ENCODE results near the gene CRB2.

The CRB2 gene

GRCh38 chr9:123414204-123414603, 58.2 kb downstream of the CRB2 start:
- no peak overlapping the region for H3K4me3 ChIP-seq (ENCODE audit: low read length)
- H3K27ac ChIP-seq (ENCODE audit: low read depth, low read length): no peak overlapping the region
- H3K4me2 ChIP-seq (ENCODE audit: low read length): no peak overlapping the region
- H3K27me3 ChIP-seq (ENCODE audit: control insufficient read depth, low read length): no peaks in the 10 kb centered on the region
- no peaks in the 10 kb centered on the region for H3K9me2 ChIP-seq (replicated peaks; ENCODE audit: control insufficient read depth, low read length)
- H3K36me3 ChIP-seq (ENCODE audit: control insufficient read depth, low read length): no peaks in the 10 kb centered on the region
- TF ChIP-seq CTCF (IDR thresholded peaks at IDR 0.05; ENCODE audit: low read depth, low read length, poor library complexity, severe bottlenecking): no peak
- TF ChIP-seq EZH2phosphoT487 (IDR thresholded peaks at IDR 0.05; ENCODE audit: borderline replicate concordance, low read length): no peak
- no peaks in the 10 kb centered on the region for H3K4me1 ChIP-seq (ENCODE audit: control insufficient read depth, low read length)
- no peaks in the 10 kb centered on the region for H3K9me3 ChIP-seq (ENCODE audit: control insufficient read depth, insufficient read depth, low read length)
- no peaks in the 10 kb centered on the region for H3F3A ChIP-seq (ENCODE audit: control insufficient read depth, insufficient read depth)
- H4K20me1 ChIP-seq (ENCODE audit: control insufficient read depth, insufficient read depth, low read depth, low read length): no peaks in the 10 kb centered on the region
- H3K79me2 ChIP-seq (ENCODE audit: control insufficient read depth, low read length): no peaks in the 10 kb centered on the region

GRCh38 chr9:123414936-123415930, 59.2 kb downstream of the CRB2 start:
- H3K79me2 ChIP-seq (ENCODE audit: control insufficient read depth, low read length): no peaks in the 10 kb centered on the region
- H3K4me1 ChIP-seq (ENCODE audit: control insufficient read depth, low read length): no peaks in the 10 kb centered on the region
- H3K36me3 ChIP-seq (ENCODE audit: control insufficient read depth, low read length): no peaks in the 10 kb centered on the region
- no peak overlapping the region for H3K4me3 ChIP-seq (ENCODE audit: low read length)
- no peaks in the 10 kb centered on the region for H3K9me3 ChIP-seq (ENCODE audit: control insufficient read depth, insufficient read depth, low read length)
- no peak overlapping the region for H3K4me2 ChIP-seq (ENCODE audit: low read length)
- H3K9me2 ChIP-seq (replicated peaks; ENCODE audit: control insufficient read depth, low read length): no peaks in the 10 kb centered on the region
- H4K20me1 ChIP-seq (ENCODE audit: control insufficient read depth, insufficient read depth, low read depth, low read length): no peaks in the 10 kb centered on the region
- no peaks in the 10 kb centered on the region for H3K27me3 ChIP-seq (ENCODE audit: control insufficient read depth, low read length)
- H3K27ac ChIP-seq (ENCODE audit: low read depth, low read length): no peak overlapping the region
- no peaks in the 10 kb centered on the region for H3F3A ChIP-seq (ENCODE audit: control insufficient read depth, insufficient read depth)
- TF ChIP-seq CTCF (IDR thresholded peaks at IDR 0.05; ENCODE audit: low read depth, low read length, poor library complexity, severe bottlenecking) (no peak), EZH2phosphoT487 (IDR thresholded peaks at IDR 0.05; ENCODE audit: borderline replicate concordance, low read length) (no peak)

GRCh38 chr9:123416176-123416575, 60.2 kb downstream of the CRB2 start:
- Histone ChIP-seq H3K4me3 (ENCODE audit: low read length) (no peak overlapping the region), H3K27ac (ENCODE audit: low read depth, low read length) (no peak overlapping the region), H3K4me1 (ENCODE audit: control insufficient read depth, low read length) (no peaks in the 10 kb centered on the region), H3K36me3 (ENCODE audit: control insufficient read depth, low read length) (no peaks in the 10 kb centered on the region), H3F3A (ENCODE audit: control insufficient read depth, insufficient read depth) (no peaks in the 10 kb centered on the region), H3K9me3 (ENCODE audit: control insufficient read depth, insufficient read depth, low read length) (no peaks in the 10 kb centered on the region), H4K20me1 (ENCODE audit: control insufficient read depth, insufficient read depth, low read depth, low read length) (no peaks in the 10 kb centered on the region), H3K4me2 (ENCODE audit: low read length) (no peak overlapping the region), H3K79me2 (ENCODE audit: control insufficient read depth, low read length) (no peaks in the 10 kb centered on the region), H3K9me2 (replicated peaks; ENCODE audit: control insufficient read depth, low read length) (no peaks in the 10 kb centered on the region), H3K27me3 (ENCODE audit: control insufficient read depth, low read length) (no peaks in the 10 kb centered on the region)
- TF ChIP-seq EZH2phosphoT487 (IDR thresholded peaks at IDR 0.05; ENCODE audit: borderline replicate concordance, low read length): no peak
- no peak for TF ChIP-seq CTCF (IDR thresholded peaks at IDR 0.05; ENCODE audit: low read depth, low read length, poor library complexity, severe bottlenecking)
